SK-N-SH treated with all-trans-retinoic acid at 6 μM for 48 hours (cell line): ENCODE measurements around the gene DNM2.

Source experiments
- ATAC-seq: fragments of 200-7000 bp; cut with Tn5 transposase; 3 replicates; pipeline ENCODE4 v1.9.1; 2020; ENCODE audit warnings: mild to moderate bottlenecking, moderate library complexity
- ARNTL ChIP-seq: fragments of 450-650 bp; formaldehyde crosslinking; IDR thresholded peaks from 2 replicates; pipeline ENCODE4 v1.5.0; 2020; ENCODE audit warnings: low read depth, mild to moderate bottlenecking, moderate library complexity, borderline replicate concordance
- BACH2 ChIP-seq: fragments of 250-450 bp; sonication (Bioruptor Pico); IDR thresholded peaks from 2 replicates; pipeline ENCODE4 v1.9.0; 2021; ENCODE audit warnings: mild to moderate bottlenecking, borderline replicate concordance
- ESRRG ChIP-seq: fragments of 250-450 bp; sonication (Bioruptor Pico); IDR thresholded peaks from 2 replicates; pipeline ENCODE4 v1.6.1; 2021; ENCODE audit warnings: mild to moderate bottlenecking
- GLIS3 ChIP-seq: fragments of 250-450 bp; sonication (Bioruptor Pico); IDR thresholded peaks from 2 replicates; pipeline ENCODE4 v1.5.0; 2020; ENCODE audit warnings: mild to moderate bottlenecking, moderate library complexity
- PATZ1 ChIP-seq: fragments of 250-450 bp; sonication (Bioruptor Pico); IDR thresholded peaks from 2 replicates; pipeline ENCODE4 v1.8.0; 2020; ENCODE audit warnings: mild to moderate bottlenecking, moderate library complexity, borderline replicate concordance
- PPARA ChIP-seq: fragments of 250-450 bp; sonication (Bioruptor Pico); IDR thresholded peaks from 2 replicates; pipeline ENCODE4 v1.5.0; 2020; ENCODE audit warnings: mild to moderate bottlenecking, borderline replicate concordance
- RARB ChIP-seq: fragments of 250-450 bp; sonication (Bioruptor Pico); IDR thresholded peaks from 2 replicates; pipeline ENCODE4 v1.8.0; 2021; ENCODE audit warnings: mild to moderate bottlenecking, moderate library complexity
- TCF4 ChIP-seq: fragments of 250-450 bp; sonication (Bioruptor Pico); IDR thresholded peaks from 2 replicates; pipeline ENCODE4 v1.8.0; 2021; ENCODE audit warnings: mild to moderate bottlenecking, moderate library complexity, borderline replicate concordance
- TOX ChIP-seq: fragments of 250-450 bp; sonication (Bioruptor Pico); IDR thresholded peaks from 2 replicates; pipeline ENCODE4 v1.8.0; 2021; ENCODE audit warnings: mild to moderate bottlenecking, moderate library complexity, borderline replicate concordance
- TSHZ2 ChIP-seq: fragments of 250-450 bp; sonication (Bioruptor Pico); IDR thresholded peaks from 2 replicates; pipeline ENCODE4 v1.5.0; 2020; ENCODE audit warnings: mild to moderate bottlenecking, moderate library complexity
- ZC3H10 ChIP-seq: fragments of 250-450 bp; sonication (Bioruptor Pico); IDR thresholded peaks from 2 replicates; pipeline ENCODE4 v1.5.1; 2021; ENCODE audit warnings: mild to moderate bottlenecking, moderate library complexity
- ZFP3 ChIP-seq: fragments of 250-450 bp; sonication (Bioruptor Pico); IDR thresholded peaks from 2 replicates; pipeline ENCODE4 v1.5.0; 2020; ENCODE audit warnings: mild to moderate bottlenecking, moderate library complexity
- ZNF565 ChIP-seq: fragments of 450-650 bp; formaldehyde crosslinking; conservative IDR thresholded peaks from 2 replicates; pipeline ENCODE4 v1.5.0; 2020; ENCODE audit warnings: low read depth, mild to moderate bottlenecking, moderate library complexity
- ZNF70 ChIP-seq: fragments of 450-650 bp; formaldehyde crosslinking; IDR thresholded peaks from 2 replicates; pipeline ENCODE4 v1.5.0; 2020; ENCODE audit warnings: mild to moderate bottlenecking, moderate library complexity
- ZNF8 ChIP-seq: fragments of 450-650 bp; formaldehyde crosslinking; IDR thresholded peaks from 2 replicates; pipeline ENCODE4 v1.5.0; 2020; ENCODE audit warnings: mild to moderate bottlenecking, moderate library complexity
- TF ChIP-seq, protein P1 (sequence below): fragments of 250-450 bp; sonication (Bioruptor Pico); IDR thresholded peaks from 2 replicates; pipeline ENCODE4 v1.5.1; 2021; ENCODE audit warnings: mild to moderate bottlenecking, moderate library complexity
- TF ChIP-seq, protein P2 (sequence below): fragments of 250-450 bp; sonication (Bioruptor Pico); IDR thresholded peaks from 2 replicates; pipeline ENCODE4 v1.5.1; 2020; ENCODE audit warnings: low read depth, mild to moderate bottlenecking, moderate library complexity

DNM2 gene

DNA sequence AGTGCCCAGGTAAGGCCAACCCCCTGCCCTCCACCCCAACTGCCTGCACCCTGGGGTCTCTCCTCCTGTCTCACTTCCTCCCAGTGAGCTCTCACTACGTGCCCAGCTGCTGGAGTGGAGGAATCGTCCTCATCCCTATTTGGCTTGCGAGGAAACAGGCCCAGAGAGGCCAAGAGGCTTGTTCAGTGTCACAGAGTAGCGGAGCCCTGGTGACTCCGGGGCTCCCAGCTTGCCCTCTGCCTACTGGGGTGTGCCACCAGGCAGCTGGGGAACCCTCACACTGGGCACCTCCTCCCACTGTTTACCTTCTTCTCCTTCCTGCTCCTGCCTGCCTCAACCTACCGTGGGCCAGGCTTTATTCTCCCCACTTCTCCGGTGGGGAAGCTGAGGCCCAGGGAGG, 112.5 kb downstream of the DNM2 start (continued):
- TF ChIP-seq BACH2 (CRISPR knock-in tag) (no peak), ZC3H10 (CRISPR knock-in tag) (no peak), TCF4 (CRISPR knock-in tag) (no peak), ARNTL (CRISPR knock-in tag) (no peak)

DNA sequence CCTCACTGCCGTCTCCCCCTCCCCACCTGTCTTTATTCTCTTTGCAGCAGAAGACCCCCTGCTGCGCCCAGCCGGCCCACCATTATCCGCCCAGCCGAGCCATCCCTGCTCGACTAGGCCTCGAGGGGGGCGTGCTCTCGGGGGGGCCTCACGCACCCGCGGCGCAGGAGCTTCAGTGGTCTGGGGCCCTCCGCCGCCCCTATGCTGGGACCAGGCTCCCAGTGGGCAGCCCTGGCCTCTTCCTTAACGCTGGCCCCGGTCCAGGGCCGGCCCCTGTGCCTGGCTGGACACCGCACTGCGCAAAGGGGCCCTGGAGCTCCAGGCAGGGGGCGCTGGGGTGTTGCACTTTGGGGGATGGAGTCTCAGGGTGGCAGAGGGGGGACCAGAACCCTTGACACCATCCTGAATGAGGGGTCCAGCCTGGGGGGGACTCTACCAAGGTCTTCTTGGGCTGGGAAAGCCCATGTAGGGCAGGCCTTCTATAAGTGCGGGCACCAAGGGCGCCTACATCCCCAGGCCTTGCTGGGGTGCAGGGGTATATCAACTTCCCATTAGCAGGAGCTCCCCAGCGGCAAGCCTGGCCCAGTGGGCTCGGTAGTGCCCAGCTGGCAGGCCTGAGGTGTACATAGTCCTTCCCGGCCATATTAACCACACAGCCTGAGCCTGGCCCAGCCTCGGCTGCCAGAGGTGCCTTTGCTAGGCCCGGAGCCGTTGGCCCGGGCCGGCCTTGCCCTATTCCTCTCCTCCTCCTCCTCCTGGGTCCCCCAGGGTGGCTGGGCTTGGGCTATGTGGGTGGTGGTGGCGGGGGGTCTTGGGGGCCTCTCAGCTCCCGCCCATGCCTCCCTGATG, 113.3 kb downstream of the DNM2 start:
- no peak for ATAC-seq
- TF ChIP-seq PPARA: no peak
- TF ChIP-seq TSHZ2 (CRISPR knock-in tag): no peak
- TF ChIP-seq ZNF8 (CRISPR knock-in tag): no peak
- no peak for TF ChIP-seq PATZ1
- TF ChIP-seq ESRRG (CRISPR knock-in tag): no peak
- no peak for TF ChIP-seq ZNF565 (CRISPR knock-in tag)
- TF ChIP-seq, protein P1, sequence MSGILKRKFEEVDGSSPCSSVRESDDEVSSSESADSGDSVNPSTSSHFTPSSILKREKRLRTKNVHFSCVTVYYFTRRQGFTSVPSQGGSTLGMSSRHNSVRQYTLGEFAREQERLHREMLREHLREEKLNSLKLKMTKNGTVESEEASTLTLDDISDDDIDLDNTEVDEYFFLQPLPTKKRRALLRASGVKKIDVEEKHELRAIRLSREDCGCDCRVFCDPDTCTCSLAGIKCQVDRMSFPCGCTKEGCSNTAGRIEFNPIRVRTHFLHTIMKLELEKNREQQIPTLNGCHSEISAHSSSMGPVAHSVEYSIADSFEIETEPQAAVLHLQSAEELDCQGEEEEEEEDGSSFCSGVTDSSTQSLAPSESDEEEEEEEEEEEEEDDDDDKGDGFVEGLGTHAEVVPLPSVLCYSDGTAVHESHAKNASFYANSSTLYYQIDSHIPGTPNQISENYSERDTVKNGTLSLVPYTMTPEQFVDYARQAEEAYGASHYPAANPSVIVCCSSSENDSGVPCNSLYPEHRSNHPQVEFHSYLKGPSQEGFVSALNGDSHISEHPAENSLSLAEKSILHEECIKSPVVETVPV (CRISPR knock-in tag): no peak
- no peak for TF ChIP-seq TOX (CRISPR knock-in tag)
- TF ChIP-seq TCF4 (CRISPR knock-in tag): no peak
- TF ChIP-seq GLIS3 (CRISPR knock-in tag): no peak
- TF ChIP-seq ZNF70 (CRISPR knock-in tag): no peak
- no peak for TF ChIP-seq ARNTL (CRISPR knock-in tag)
- no peak for TF ChIP-seq ZFP3 (CRISPR knock-in tag)

DNA sequence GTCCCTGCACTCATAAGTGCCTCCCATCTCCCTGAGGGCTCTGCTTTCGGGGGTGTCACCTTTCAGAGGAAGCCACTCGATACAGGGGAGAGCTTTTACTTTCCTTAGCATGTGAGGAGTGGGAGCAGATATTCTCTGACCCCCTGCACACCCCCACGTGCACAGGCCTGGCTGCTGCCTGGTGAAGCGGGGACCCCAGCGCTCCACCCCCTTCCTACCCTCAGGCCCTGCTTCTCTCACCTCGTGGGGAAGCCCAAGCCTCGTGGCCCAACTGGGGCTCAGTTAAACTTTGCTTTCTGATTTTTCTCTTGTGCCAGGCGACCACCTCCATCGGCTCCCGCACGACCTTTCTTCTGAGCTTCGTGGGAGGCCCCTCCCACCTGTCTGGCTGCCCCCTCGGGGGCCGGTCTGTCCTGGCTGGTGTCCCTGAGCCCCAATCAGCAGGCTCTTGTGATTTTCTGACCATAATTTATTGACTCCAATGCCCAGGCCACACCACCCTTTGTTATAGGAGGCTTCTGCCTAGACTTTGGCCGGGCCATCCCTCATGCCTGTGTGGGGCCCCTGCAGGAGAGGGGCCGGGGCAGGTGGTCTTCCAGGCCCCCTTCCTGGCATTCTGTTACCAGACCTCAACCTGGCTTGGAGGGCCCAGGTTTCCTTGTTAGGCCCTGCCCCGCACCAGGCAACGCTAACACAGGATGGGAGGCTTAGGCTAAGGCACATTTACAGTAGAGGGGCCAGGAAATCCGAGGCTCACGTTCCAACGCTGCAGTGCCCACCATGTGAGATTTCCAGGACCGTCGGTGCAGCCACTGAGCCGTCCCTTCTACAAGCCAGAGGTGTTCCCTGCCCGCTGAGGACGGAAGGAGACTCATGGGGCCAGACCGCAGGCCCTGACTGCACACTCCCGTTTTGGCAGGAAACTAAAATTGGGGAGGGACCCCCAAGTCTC, 114.4 kb downstream of the DNM2 start:
- no peak for TF ChIP-seq PPARA
- TF ChIP-seq, protein P1 (CRISPR knock-in tag): no peak
- TF ChIP-seq RARB (CRISPR knock-in tag): no peak
- no peak for TF ChIP-seq ZFP3 (CRISPR knock-in tag)
- TF ChIP-seq, protein P2, sequence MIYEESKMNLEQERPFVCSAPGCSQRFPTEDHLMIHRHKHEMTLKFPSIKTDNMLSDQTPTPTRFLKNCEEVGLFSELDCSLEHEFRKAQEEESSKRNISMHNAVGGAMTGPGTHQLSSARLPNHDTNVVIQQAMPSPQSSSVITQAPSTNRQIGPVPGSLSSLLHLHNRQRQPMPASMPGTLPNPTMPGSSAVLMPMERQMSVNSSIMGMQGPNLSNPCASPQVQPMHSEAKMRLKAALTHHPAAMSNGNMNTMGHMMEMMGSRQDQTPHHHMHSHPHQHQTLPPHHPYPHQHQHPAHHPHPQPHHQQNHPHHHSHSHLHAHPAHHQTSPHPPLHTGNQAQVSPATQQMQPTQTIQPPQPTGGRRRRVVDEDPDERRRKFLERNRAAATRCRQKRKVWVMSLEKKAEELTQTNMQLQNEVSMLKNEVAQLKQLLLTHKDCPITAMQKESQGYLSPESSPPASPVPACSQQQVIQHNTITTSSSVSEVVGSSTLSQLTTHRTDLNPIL (CRISPR knock-in tag): no peak
- TF ChIP-seq ESRRG (CRISPR knock-in tag): no peak
- TF ChIP-seq, all 23 proteins: peak for 0
- ATAC-seq: no peak
